Thymus (tissue), 11 donors: Measurements from ENCODE around the gene ZCCHC7. TPM values are rescaled to one million over a fixed set of nuclear protein-coding genes. Genes with fewer than 3 reads are reported as not detected.

Experiments
- DNase-seq, 9 donors: peaks; one replicate each; pipeline ENCODE4 v3.0.0-alpha.2; 2013; ENCODE audit warnings: low spot score in 9 of 9, low read depth in 6 of 9, missing footprints in 1 of 9
- H3K27ac ChIP-seq, 2 donors: one replicate each; pipeline ENCODE4 v1.5.1; 2013; ENCODE audit warnings: control low read depth in 1 of 2, low read depth in 1 of 2, low read length in 1 of 2, mild to moderate bottlenecking in 1 of 2, moderate library complexity in 1 of 2
- H3K27me3 ChIP-seq, 2 donors: one replicate each; pipeline ENCODE4 v1.5.1; 2013; ENCODE audit warnings: low read length in 1 of 2; ENCODE audit not compliant: control insufficient read depth in 2 of 2, insufficient read depth in 1 of 2
- H3K36me3 ChIP-seq, 2 donors: one replicate each; pipeline ENCODE4 v1.5.1; 2013; ENCODE audit warnings: low read length in 1 of 2, mild to moderate bottlenecking in 1 of 2, moderate library complexity in 1 of 2; ENCODE audit not compliant: control insufficient read depth in 2 of 2, insufficient read depth in 2 of 2
- H3K4me1 ChIP-seq, 2 donors: one replicate each; pipeline ENCODE4 v1.5.1; 2013; ENCODE audit warnings: low read length in 2 of 2; ENCODE audit not compliant: control insufficient read depth in 2 of 2, insufficient read depth in 2 of 2
- H3K4me3 ChIP-seq, 2 donors: one replicate each; pipeline ENCODE4 v1.5.1; 2013; ENCODE audit warnings: low read length in 2 of 2, control low read depth in 1 of 2, mild to moderate bottlenecking in 1 of 2
- H3K9me3 ChIP-seq, 2 donors: one replicate each; pipeline ENCODE4 v1.5.1; 2013; ENCODE audit warnings: low read length in 1 of 2, mild to moderate bottlenecking in 1 of 2; ENCODE audit not compliant: control insufficient read depth in 2 of 2, insufficient read depth in 1 of 2
- WGBS: extraction: QIAGEN DNeasy Blood & Tissue Kit; methylation state at CpG from one replicate; pipeline ENCODE4 v1.1.7; 2013; 5-methylcytosine and 5-hydroxymethylcytosine counted together
- polyA plus RNA-seq: library from polyadenylated mRNA; stranded (reverse); fragments of 200-250 nt; gene quantifications from one replicate; pipeline ENCODE4 v1.2.3, GENCODE V29; 2013
- total RNA-seq: library from RNA; stranded (reverse); fragments of 120-200 nt; gene quantifications from one replicate; pipeline ENCODE4 v1.2.4, GENCODE V29; 2013
- donor health status: healthy.

Gene ZCCHC7
- total and polyA plus RNA-seq, 2 donors = 21.8 to 22.6 TPM

DNA sequence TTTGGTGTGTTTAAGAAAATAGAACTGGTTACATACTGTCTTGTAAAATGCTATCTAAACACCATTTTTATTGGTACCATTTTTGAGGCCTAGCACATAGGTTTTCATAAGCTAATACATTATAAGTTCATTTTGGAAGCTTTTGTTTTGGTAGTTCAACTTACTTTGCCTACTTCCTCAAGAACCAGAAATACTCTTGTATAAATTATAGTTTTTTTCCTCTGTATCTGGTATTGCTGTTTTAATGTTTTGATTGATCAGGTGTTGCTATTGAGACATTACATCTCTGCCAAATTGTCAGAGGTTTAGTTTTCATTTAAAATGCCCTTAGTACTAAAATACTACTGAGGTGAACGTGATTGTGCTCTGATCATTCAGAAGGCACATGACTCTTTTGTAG is 211.5 kb downstream of the ZCCHC7 start:
- Histone ChIP-seq H3K9me3 (no peaks in the 10 kb centered on the region), H3K4me3 (no peak overlapping the region), H3K27me3 (no peaks in the 10 kb centered on the region), H3K36me3 (no peaks in the 10 kb centered on the region), H3K4me1 (no peaks in the 10 kb centered on the region), H3K27ac (no peak overlapping the region)
- DNase-seq = no peak
- 98% methylated on average over 1 of the region's 1 CpG for WGBS

GRCh38 chr9:37332578-37332977 is 212.2 kb downstream of the ZCCHC7 start:
- Histone ChIP-seq H3K9me3 (no peaks in the 10 kb centered on the region), H3K4me1 (no peaks in the 10 kb centered on the region), H3K27ac (no peak overlapping the region), H3K4me3 (no peak overlapping the region), H3K27me3 (no peaks in the 10 kb centered on the region), H3K36me3 (no peaks in the 10 kb centered on the region)
- no peak for DNase-seq

DNA sequence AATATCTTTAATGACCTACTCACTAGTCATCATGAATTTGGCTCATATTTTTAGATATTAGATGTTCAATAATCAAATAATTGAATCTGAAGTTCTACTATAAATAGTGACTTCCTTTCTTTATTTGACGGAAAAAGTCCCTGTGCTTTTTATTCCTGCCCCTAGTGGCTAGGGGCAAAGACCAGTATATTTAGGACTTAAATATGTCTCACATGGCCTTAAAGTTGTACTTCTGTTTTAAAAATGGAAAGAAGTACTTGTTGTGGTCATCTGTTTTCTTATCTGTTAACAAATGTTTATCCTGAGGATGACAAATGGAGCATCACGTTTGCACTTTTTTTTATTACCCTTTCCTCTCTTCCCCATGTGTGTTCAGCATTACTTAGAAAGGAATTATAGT is 212.9 kb downstream of the ZCCHC7 start:
- Histone ChIP-seq H3K27ac (no peak overlapping the region), H3K36me3 (no peaks in the 10 kb centered on the region), H3K4me3 (no peak overlapping the region), H3K27me3 (no peaks in the 10 kb centered on the region), H3K4me1 (no peaks in the 10 kb centered on the region), H3K9me3 (no peaks in the 10 kb centered on the region)
- DNase-seq = no peak
- WGBS = 86% methylated on average over 2 of the region's 2 CpGs

DNA sequence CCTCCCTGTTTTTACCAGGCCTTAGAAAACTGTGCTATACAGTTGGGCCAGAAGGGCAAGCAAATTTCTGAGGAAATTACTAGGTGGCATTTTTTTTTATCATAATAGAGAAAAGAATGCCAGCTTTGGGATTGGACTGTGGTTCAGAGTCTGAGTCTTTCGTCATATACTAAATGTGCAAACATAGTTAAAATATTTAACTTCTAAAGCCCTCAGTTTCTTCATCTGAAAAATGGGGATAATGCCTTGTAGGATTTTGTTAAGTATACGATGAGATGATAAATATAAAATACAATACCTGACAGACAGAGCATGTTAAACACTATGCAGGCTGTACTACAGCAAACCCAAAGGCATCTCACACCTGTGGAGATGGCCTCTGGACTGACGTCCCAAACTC is 214.9 kb downstream of the ZCCHC7 start:
- Histone ChIP-seq H3K27ac (no peak overlapping the region), H3K9me3 (no peaks in the 10 kb centered on the region), H3K4me1 (no peaks in the 10 kb centered on the region), H3K36me3 (no peaks in the 10 kb centered on the region), H3K27me3 (no peaks in the 10 kb centered on the region), H3K4me3 (no peak overlapping the region)
- 98% methylated on average over 3 of the region's 3 CpGs for WGBS
- DNase-seq = no peak

- no peak overlapping the region for H3K27ac ChIP-seq
- DNase-seq = no peak
- no peaks in the 10 kb centered on the region for H3K9me3 ChIP-seq
- no peak overlapping the region for H3K4me3 ChIP-seq
- no peaks in the 10 kb centered on the region for H3K4me1 ChIP-seq
- no peaks in the 10 kb centered on the region for H3K36me3 ChIP-seq
- H3K27me3 ChIP-seq = no peaks in the 10 kb centered on the region
- WGBS = 88% methylated on average over 3 of the region's 3 CpGs
These were observed 215.8 kb downstream of the ZCCHC7 start for GRCh38 chr9:37336150-37336549.

DNA sequence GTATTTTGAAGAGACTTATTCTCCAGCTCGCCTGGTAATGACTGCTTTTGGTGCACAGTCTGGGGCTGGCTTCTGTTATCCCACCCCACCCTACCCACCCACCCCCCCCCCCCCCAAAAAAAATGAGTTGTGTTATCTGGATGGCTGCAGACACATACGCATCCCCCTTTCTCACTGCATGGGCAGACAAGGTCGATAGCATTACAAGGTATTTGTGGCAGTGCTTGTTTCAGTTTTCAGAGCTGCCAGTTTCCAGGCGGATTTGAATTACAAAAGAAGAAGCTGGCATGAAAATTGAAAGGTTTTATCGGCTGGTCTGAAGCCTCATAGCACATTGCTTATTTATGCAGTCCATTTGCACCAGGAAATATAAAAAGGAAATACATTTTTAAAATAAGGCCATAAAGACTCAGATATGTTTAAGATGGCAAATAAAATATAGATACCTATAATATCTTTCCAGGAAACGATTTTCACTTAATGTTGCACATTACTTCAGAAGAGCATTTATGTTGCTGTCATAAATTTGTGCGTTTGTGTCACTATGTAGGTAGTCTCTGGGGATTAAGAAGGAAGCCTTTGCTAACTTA is 217.0 kb downstream of the ZCCHC7 start:
- Histone ChIP-seq H3K27me3 (no peaks in the 10 kb centered on the region), H3K9me3 (no peaks in the 10 kb centered on the region), H3K4me3 (no peak overlapping the region), H3K36me3 (no peaks in the 10 kb centered on the region), H3K27ac (no peak overlapping the region), H3K4me1 (no peaks in the 10 kb centered on the region)
- no peak for DNase-seq
- WGBS = 94% methylated on average over 7 of the region's 7 CpGs

GRCh38 chr9:37338218-37338617 is 217.8 kb downstream of the ZCCHC7 start:
- no peaks in the 10 kb centered on the region for H3K36me3 ChIP-seq

DNA sequence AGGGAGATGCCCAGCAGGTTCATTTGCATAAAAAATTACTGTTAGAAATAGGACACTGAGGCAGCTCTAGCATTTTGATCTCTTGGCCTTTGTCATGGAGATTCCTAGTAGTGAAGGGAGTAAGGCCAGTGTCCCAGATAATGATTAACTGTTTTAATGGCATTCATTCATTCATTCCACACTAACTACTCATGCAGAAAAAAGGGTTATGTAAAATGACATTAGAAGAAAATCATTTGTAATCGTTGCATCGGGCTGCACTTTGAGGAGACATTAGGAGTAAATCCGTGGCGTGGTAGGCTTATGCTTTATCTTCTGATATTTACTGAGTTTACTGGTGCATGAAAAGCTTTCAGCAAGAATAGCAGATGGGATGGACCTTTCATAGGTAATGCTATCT is 219.5 kb downstream of the ZCCHC7 start:
- WGBS = 97% methylated on average over 4 of the region's 4 CpGs
- no peak overlapping the region for H3K4me3 ChIP-seq
- H3K4me1 ChIP-seq = no peaks in the 10 kb centered on the region
- H3K9me3 ChIP-seq = no peaks in the 10 kb centered on the region
- no peaks in the 10 kb centered on the region for H3K27me3 ChIP-seq
- no peaks in the 10 kb centered on the region for H3K36me3 ChIP-seq
- no peak overlapping the region for H3K27ac ChIP-seq
- DNase-seq = no peak

More at GRCh38 chr9:37338218-37338617, 217.8 kb downstream of the ZCCHC7 start:
- H3K4me1 ChIP-seq = no peaks in the 10 kb centered on the region
- H3K27ac ChIP-seq = no peak overlapping the region
- H3K4me3 ChIP-seq = no peak overlapping the region
- H3K9me3 ChIP-seq = no peaks in the 10 kb centered on the region
- no peaks in the 10 kb centered on the region for H3K27me3 ChIP-seq
- DNase-seq = no peak
- whole genome bisulfite sequencing = 90% methylated on average over 4 of the region's 4 CpGs

- H3K27ac ChIP-seq = no peak overlapping the region
- DNase-seq = no peak
- H3K4me1 ChIP-seq = no peaks in the 10 kb centered on the region
- no peak overlapping the region for H3K4me3 ChIP-seq
- H3K9me3 ChIP-seq = no peaks in the 10 kb centered on the region
- 47% methylated on average over 1 of the region's 1 CpG for WGBS
- H3K27me3 ChIP-seq = no peaks in the 10 kb centered on the region
- no peaks in the 10 kb centered on the region for H3K36me3 ChIP-seq
These were observed 220.6 kb downstream of the ZCCHC7 start for GRCh38 chr9:37340961-37341360.

DNA sequence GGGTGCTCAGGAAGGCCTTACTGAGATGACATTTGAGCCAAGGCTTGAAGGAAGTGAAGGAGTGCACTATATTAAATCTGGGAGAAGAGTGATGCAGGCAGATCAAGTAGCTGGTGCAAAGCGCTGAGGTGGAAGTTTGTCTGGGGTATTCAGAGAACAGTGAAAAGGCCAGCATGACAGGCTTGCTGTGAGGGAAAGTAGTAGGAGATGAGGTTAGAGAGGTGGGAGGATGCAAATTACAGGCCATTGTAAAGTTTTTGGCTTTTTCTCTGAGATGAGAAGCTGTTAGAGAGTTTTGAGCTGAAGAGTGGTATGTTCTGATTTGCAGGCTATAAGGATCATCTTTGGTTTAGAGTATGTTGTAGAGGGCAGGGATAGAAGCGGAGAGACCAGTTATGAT is 221.3 kb downstream of the ZCCHC7 start:
- Histone ChIP-seq H3K9me3 (no peaks in the 10 kb centered on the region), H3K36me3 (no peaks in the 10 kb centered on the region), H3K27me3 (no peaks in the 10 kb centered on the region), H3K4me1 (no peaks in the 10 kb centered on the region), H3K4me3 (no peak overlapping the region), H3K27ac (no peak overlapping the region)
- DNase-seq = no peak
- over 99% methylated on average over 2 of the region's 2 CpGs for WGBS
